T-helper 9 cell (primary cell): Measurements from ENCODE around the gene CBLL2.
"Not testable (repeated sequence)": the region's sequence is repeated elsewhere in the genome, so short reads cannot be mapped to it uniquely, and the experiment has no call there.

Experiments
- DNase-seq: peaks from one replicate; pipeline ENCODE4 v3.0.0-alpha.2; 2020
- total RNA-seq, 2 donors: gene quantifications; one replicate each; lab custom pipeline; 2026; lab: John Stamatoyannopoulos, UW

The CBLL2 gene
- total RNA-seq: 0 reads per million in 2 donors

GRCh38 chrX:22272613-22273012, at the start of gene CBLL2:
Gene CBLL2, plus strand, starts transcription at chrX:22272913. Its CDS starts 79 bp downstream, at chrX:22272992.
- no peak for DNase-seq

- DNase-seq: no peak
Measured at GRCh38 chrX:22234380-22234779, 38.3 kb upstream of the CBLL2 start.

GRCh38 chrX:22237479-22237878, 35.2 kb upstream of the CBLL2 start:
- no peak for DNase-seq

- no peak for DNase-seq
Measured at GRCh38 chrX:22246620-22247019, 26.1 kb upstream of the CBLL2 start.

GRCh38 chrX:22247169-22247568, 25.5 kb upstream of the CBLL2 start:
- DNase-seq: no peak

GRCh38 chrX:22248401-22248800, 24.3 kb upstream of the CBLL2 start:
- DNase-seq: no peak

- no peak for DNase-seq
Measured at GRCh38 chrX:22249371-22249770, 23.3 kb upstream of the CBLL2 start.

- DNase-seq: no peak
Measured at GRCh38 chrX:22268706-22269105, 4.0 kb upstream of the CBLL2 start.

- no peak for DNase-seq
Measured at GRCh38 chrX:22273714-22274317, 1.1 kb downstream of the CBLL2 start.

- no peak for DNase-seq
Measured at GRCh38 chrX:22276781-22277180, 4.1 kb downstream of the CBLL2 start.

GRCh38 chrX:22278375-22278774, 5.7 kb downstream of the CBLL2 start:
- no peak for DNase-seq

GRCh38 chrX:22289209-22289608, 16.5 kb downstream of the CBLL2 start:
- not testable (repeated sequence) for DNase-seq

GRCh38 chrX:22296871-22297270, 24.2 kb downstream of the CBLL2 start:
- no peak for DNase-seq

GRCh38 chrX:22300130-22300529, 27.4 kb downstream of the CBLL2 start:
- no peak for DNase-seq

GRCh38 chrX:22310779-22311178, 38.1 kb downstream of the CBLL2 start:
- DNase-seq: no peak

- DNase-seq: no peak
Measured at GRCh38 chrX:22313766-22314165, 41.1 kb downstream of the CBLL2 start.

GRCh38 chrX:22314211-22314610, 41.5 kb downstream of the CBLL2 start:
- no peak for DNase-seq

- no peak for DNase-seq
Measured at GRCh38 chrX:22314692-22315091, 42.0 kb downstream of the CBLL2 start.

- no peak for DNase-seq
Measured at GRCh38 chrX:22315151-22315550, 42.4 kb downstream of the CBLL2 start.

- no peak for DNase-seq
Measured at GRCh38 chrX:22320236-22320873, 47.6 kb downstream of the CBLL2 start.

- no peak for DNase-seq
Measured at GRCh38 chrX:22323541-22323940, 50.8 kb downstream of the CBLL2 start.
